SKM-1 treated with dmso at 0.1 percent for 144 hours (cell line): ENCODE measurements around the gene CD180.

ENCODE experiments used
- DNase-seq: peaks from one replicate; lab custom pipeline; 2025; ENCODE audit not compliant: unreplicated experiment; lab: John Stamatoyannopoulos, UW

CD180 gene

DNA sequence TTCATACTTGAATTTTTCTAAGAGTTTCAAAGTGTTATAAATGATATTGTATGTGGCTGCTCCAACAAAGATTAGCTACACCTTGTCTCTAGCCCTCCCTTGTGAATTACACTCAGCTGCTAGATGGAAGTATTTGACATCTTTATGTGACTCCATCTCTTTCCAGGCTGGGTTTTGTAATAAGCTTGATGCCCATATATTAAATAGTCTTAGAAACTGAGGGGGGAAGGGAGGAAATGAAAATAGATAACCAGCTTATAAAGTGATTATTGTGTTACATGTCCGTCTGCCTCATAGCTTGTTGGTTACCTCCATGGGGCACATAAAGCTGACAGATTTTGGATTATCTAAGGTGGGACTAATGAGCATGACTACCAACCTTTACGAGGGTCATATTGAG, 63.4 kb downstream of the CD180 start:
- no peak for DNase-seq

DNA sequence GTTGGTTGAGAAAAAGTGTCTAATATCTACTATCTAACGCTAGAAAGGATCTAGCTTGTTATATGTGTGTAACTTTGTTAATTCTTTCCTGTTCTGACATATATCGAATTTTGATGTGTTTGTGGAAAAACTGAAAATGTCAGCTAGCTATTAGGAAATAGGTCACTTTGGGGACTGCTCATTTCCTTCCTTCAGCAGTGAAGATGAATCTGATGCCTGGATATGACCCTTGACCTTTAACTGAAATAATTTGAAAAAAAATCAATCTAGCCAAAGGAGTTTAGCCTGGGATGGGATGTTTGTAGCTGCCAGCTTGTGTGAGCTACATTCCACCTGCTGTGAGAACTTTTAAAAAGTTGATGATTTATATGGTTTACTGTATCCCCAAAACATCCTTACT, 66.8 kb downstream of the CD180 start:
- DNase-seq, result no peak
